ENCODE results near the gene PPP1R10. TPM values are rescaled to one million over a fixed set of nuclear protein-coding genes. Genes with fewer than 3 reads are reported as not detected.
A peak's percentile ranks its signal among the peaks of the same experiment; 100 is the strongest.

Gene PPP1R10
- total RNA-seq, 2 experiments from 2014 or later = 92.2 to 95.3 TPM

DNA sequence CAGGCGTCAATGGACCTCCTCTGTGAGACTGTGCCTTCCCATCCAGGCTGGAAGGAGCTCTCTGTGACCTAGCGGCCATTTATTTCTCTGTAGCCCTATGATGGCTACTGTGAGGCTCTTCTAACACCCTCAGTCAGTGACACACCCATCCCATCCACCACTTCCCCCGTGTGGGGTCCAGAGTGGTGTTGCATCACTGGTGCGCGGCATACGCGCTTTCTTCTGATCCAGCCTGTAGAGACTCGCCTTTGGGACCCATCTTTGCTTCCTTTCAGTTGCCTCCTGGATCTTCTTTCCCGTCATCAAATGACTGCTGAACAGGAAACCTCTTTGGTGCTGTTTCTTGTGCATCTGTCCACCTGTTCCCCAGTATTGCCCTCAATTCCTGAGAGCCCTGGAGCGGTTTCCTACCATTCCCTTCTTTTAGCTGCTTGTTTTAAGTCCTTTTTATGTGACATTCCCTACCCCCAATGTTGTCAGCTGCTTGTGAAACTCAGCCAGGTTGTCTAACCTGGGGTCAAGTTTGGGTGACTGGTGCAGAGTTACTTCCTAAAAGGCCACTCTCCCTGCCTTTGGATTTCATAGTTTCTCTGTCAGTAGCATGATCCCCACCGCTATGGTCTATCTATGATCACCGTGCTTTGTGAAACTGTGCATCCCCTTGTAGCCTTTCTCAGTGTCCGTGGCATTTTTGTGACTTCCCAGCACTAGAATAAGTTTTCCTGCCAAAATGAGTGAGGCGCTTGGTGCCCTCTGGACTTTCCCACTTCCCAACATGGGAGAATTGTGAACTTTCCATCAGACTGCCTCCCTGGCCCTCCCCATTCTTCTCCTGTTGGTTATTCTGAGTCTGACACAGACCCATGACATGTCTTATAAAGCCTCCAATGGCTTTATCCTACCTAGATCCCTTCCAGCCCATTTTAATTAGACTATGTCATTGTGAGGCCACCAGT is 54.3 kb downstream of the PPP1R10 start:
- H3K4me3 ChIP-seq (ENCODE audit: low read length) = no peak overlapping the region
- H3K9me3 ChIP-seq (ENCODE audit: control insufficient read depth in 1 of 2, insufficient read depth in 1 of 2, low read length in 2 of 2) = no peaks in the 10 kb centered on the region
- intact Hi-C loops (cut with DNase I, micrococcal nuclease) = no loop called here
- peaks cover 26% of the 10 kb centered on the region for H3K36me3 ChIP-seq (ENCODE audit: insufficient read depth, low read length)
- POLR2A ChIA-PET = interaction anchor here (0.6 to 1.9 kb wide), 4 partner anchors 8 to 1058 kb away, joined by 3 to 6 read pairs (median 4); no protein-coding TSS in a partner anchor
- Mint-ChIP-seq H3K36me3 (ENCODE audit: low read depth) (peaks cover 30% of the 10 kb centered on the region), H3K4me1 (ENCODE audit: low read depth) (peaks cover 25% of the 10 kb centered on the region), H3K27me3 (no peaks in the 10 kb centered on the region), H3K4me3 (no peak overlapping the region), H3K9me3 (no peaks in the 10 kb centered on the region), H3K27ac (no peak overlapping the region)
- TF ChIP-seq, protein P1, sequence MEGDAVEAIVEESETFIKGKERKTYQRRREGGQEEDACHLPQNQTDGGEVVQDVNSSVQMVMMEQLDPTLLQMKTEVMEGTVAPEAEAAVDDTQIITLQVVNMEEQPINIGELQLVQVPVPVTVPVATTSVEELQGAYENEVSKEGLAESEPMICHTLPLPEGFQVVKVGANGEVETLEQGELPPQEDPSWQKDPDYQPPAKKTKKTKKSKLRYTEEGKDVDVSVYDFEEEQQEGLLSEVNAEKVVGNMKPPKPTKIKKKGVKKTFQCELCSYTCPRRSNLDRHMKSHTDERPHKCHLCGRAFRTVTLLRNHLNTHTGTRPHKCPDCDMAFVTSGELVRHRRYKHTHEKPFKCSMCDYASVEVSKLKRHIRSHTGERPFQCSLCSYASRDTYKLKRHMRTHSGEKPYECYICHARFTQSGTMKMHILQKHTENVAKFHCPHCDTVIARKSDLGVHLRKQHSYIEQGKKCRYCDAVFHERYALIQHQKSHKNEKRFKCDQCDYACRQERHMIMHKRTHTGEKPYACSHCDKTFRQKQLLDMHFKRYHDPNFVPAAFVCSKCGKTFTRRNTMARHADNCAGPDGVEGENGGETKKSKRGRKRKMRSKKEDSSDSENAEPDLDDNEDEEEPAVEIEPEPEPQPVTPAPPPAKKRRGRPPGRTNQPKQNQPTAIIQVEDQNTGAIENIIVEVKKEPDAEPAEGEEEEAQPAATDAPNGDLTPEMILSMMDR (IDR thresholded peaks at IDR 0.05) = no peak
- CTCF ChIA-PET = no interaction called here
- no peaks in the 10 kb centered on the region for H3K27me3 ChIP-seq (ENCODE audit: control insufficient read depth in 1 of 2, insufficient read depth in 2 of 2, low read length in 2 of 2)
- H3K27ac ChIP-seq (ENCODE audit: low read depth in 1 of 2, low read length in 2 of 2) = no peak overlapping the region
- DNase-seq = no peak
- ATAC-seq (ENCODE audit: poor library complexity) = no peak
- peaks cover 8% of the 10 kb centered on the region for H3K4me1 ChIP-seq (ENCODE audit: insufficient read depth, low read length)

DNA sequence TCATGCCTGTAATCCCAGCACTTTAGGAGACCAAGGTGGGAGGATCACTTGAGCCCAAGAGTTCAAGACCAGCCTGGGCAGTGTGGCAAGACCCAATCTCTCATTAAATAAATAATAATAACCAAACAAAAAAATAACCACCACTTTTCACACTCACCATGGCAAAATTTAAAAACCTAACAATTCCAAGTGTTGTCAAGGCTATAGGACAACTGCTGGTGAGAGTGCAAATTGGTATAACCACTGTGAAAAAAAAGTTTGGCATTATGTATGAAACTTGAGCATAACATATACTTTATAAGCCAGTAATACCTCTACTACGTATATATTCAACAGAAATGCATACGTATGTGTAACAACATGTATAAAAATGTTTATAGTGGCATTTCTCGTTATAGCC is 56.1 kb downstream of the PPP1R10 start:
- intact Hi-C loops (cut with DNase I, micrococcal nuclease) = no loop called here
- no peak overlapping the region for H3K4me3 ChIP-seq (ENCODE audit: low read length)

DNA sequence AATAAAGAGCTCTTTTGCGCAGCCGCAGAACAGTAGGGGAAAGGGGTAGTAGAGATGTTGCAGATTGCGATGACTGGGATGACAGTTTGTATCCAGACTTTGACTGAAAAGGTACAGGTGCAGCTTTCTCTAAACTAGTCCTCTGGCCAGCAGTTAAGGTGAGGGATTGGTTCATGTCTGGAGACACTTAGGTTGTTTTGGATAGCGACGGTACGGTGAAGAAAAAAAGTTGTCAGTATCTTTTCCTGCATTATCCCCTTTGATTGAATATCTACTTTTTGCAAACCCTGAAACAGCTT is 59.4 kb downstream of the PPP1R10 start:
- peak overlapping the region; percentile 97 for H3K27ac Mint-ChIP-seq
- no peaks in the 10 kb centered on the region for H3K9me3 ChIP-seq (ENCODE audit: control insufficient read depth in 1 of 2, insufficient read depth in 1 of 2, low read length in 2 of 2)
- peaks cover 35% of the 10 kb centered on the region for H3K36me3 ChIP-seq (ENCODE audit: insufficient read depth, low read length)
- H3K27ac ChIP-seq (ENCODE audit: low read depth in 1 of 2, low read length in 2 of 2) = peak overlapping the region; percentile 94 to 97
- H3K27me3 Mint-ChIP-seq = no peaks in the 10 kb centered on the region
- intact Hi-C loops (cut with DNase I, micrococcal nuclease) = loop anchor here (1.0 to 5.0 kb wide), 5 partner anchors 14 to 490 kb away; partner anchors contain the start of genes ABCF1 (in 1 of the 2), MDC1 (in 1 of the 2), PPP1R11 (in 1 of the 2) and RPP21 (in 1 of the 2)
- H3K4me1 ChIP-seq (ENCODE audit: insufficient read depth, low read length) = peaks cover 27% of the 10 kb centered on the region
- DNase-seq (peak in 10 of 14 experiments; percentile 30 to 79 (median 51)), ATAC-seq (ENCODE audit: poor library complexity) (peak; percentile 9)
- TF ChIP-seq, protein P1 (IDR thresholded peaks at IDR 0.05) = no peak
- peaks cover 54% of the 10 kb centered on the region for H3K4me1 Mint-ChIP-seq (ENCODE audit: low read depth)
- H3K9me3 Mint-ChIP-seq = no peaks in the 10 kb centered on the region
- peaks cover 60% of the 10 kb centered on the region for H3K36me3 Mint-ChIP-seq (ENCODE audit: low read depth)
- ChIA-PET CTCF (interaction anchor here (1.9 to 4.7 kb wide), 3 partner anchors 13 to 76 kb away, joined by 7 to 26 read pairs (median 15); no protein-coding TSS in a partner anchor), POLR2A (interaction anchor here (0.6 to 4.2 kb wide), 20 partner anchors 9 to 640 kb away, joined by 3 to 106 read pairs (median 4); partner anchors contain the start of genes ABCF1, DHX16, MDC1 and MRPS18B)
- peak overlapping the region; percentile 86 for H3K4me3 ChIP-seq (ENCODE audit: low read length)
- no peaks in the 10 kb centered on the region for H3K27me3 ChIP-seq (ENCODE audit: control insufficient read depth in 1 of 2, insufficient read depth in 2 of 2, low read length in 2 of 2)
- H3K4me3 Mint-ChIP-seq = peak overlapping the region; percentile 98

More for the DNA sequence above, 56.1 kb downstream of the PPP1R10 start:
- Mint-ChIP-seq H3K27ac (peak overlapping the region; percentile 43), H3K36me3 (ENCODE audit: low read depth) (peaks cover 48% of the 10 kb centered on the region), H3K4me1 (ENCODE audit: low read depth) (peaks cover 43% of the 10 kb centered on the region), H3K9me3 (no peaks in the 10 kb centered on the region), H3K27me3 (no peaks in the 10 kb centered on the region), H3K4me3 (no peak overlapping the region)
- no peak overlapping the region for H3K27ac ChIP-seq (ENCODE audit: low read depth in 1 of 2, low read length in 2 of 2)
- POLR2A ChIA-PET = interaction anchor here (2.4 kb wide), 1 partner anchor 10 kb away, joined by 8 read pairs; the partner anchor contains the start of gene ABCF1
- H3K9me3 ChIP-seq (ENCODE audit: control insufficient read depth in 1 of 2, insufficient read depth in 1 of 2, low read length in 2 of 2) = no peaks in the 10 kb centered on the region
- TF ChIP-seq, protein P1 (IDR thresholded peaks at IDR 0.05) = no peak
- H3K36me3 ChIP-seq (ENCODE audit: insufficient read depth, low read length) = peaks cover 26% of the 10 kb centered on the region
- ATAC-seq (ENCODE audit: poor library complexity) (no peak), DNase-seq (no peak)
- peaks cover 13% of the 10 kb centered on the region for H3K4me1 ChIP-seq (ENCODE audit: insufficient read depth, low read length)
- H3K27me3 ChIP-seq (ENCODE audit: control insufficient read depth in 1 of 2, insufficient read depth in 2 of 2, low read length in 2 of 2) = no peaks in the 10 kb centered on the region
- CTCF ChIA-PET = no interaction called here

Data from CD4-positive, alpha-beta T cell (primary cell).